Stomach (tissue), 4 donors: Measurements from ENCODE around the gene PTPRM.

Source experiments
- POLR2A ChIP-seq, 4 donors: fragments of 450-650 bp; IDR thresholded peaks; one replicate each; pipeline ENCODE4 v1.6.1; 2016; ENCODE audit warnings: antibody characterized with exemption in 4 of 4, control low read depth in 2 of 4, mild to moderate bottlenecking in 1 of 4, moderate library complexity in 1 of 4
- POLR2AphosphoS5 ChIP-seq, 3 donors: sonication (generic); formaldehyde crosslinking; IDR thresholded peaks; one replicate each; pipeline ENCODE4 v1.6.1; 2016; ENCODE audit warnings: antibody characterized with exemption in 3 of 3
- TF ChIP-seq, protein P1 (sequence below), 7 experiments: fragments of 450-650 bp in 4 of 7; fragments of 200-600 bp in 3 of 7; sonication (generic) in 3 of 7; IDR thresholded peaks; one replicate each; pipeline ENCODE4 v1.5.1; 2016 to 2019; ENCODE audit warnings: antibody characterized with exemption in 7 of 7, control low read depth in 2 of 7, mild to moderate bottlenecking in 1 of 7

DNA sequence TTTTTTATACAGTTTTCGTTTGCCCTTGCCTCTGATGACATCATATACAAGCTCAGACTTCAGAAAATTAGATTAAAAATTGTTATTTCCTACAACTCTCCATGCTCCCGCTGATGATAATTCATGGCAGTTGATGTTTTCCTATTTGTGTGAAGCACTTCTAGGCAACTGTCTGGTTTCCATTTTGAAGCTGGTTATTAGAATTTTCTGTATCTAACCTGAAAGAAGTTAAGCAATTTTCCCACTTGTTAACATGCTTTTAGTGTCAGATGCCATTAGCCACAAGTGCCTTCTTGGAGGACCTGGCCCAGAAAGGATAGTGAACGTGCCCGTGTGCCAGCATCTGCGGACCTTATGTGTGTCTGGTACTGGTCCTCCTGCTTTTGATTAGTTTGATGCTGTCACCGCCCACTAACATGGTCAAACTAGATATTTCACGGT is 694.6 kb downstream of the PTPRM start:
- TF ChIP-seq, protein P1, sequence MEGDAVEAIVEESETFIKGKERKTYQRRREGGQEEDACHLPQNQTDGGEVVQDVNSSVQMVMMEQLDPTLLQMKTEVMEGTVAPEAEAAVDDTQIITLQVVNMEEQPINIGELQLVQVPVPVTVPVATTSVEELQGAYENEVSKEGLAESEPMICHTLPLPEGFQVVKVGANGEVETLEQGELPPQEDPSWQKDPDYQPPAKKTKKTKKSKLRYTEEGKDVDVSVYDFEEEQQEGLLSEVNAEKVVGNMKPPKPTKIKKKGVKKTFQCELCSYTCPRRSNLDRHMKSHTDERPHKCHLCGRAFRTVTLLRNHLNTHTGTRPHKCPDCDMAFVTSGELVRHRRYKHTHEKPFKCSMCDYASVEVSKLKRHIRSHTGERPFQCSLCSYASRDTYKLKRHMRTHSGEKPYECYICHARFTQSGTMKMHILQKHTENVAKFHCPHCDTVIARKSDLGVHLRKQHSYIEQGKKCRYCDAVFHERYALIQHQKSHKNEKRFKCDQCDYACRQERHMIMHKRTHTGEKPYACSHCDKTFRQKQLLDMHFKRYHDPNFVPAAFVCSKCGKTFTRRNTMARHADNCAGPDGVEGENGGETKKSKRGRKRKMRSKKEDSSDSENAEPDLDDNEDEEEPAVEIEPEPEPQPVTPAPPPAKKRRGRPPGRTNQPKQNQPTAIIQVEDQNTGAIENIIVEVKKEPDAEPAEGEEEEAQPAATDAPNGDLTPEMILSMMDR (IDR thresholded peaks at IDR 0.05) = no peak
- TF ChIP-seq POLR2A (IDR thresholded peaks at IDR 0.05) = no peak
- no peak for TF ChIP-seq POLR2AphosphoS5 (IDR thresholded peaks at IDR 0.05)
